ENCODE data around the gene DUSP22. TPM values are rescaled to one million over a fixed set of nuclear protein-coding genes. Genes with fewer than 3 reads are reported as not detected.

The DUSP22 gene
- total and polyA plus RNA-seq, 2 experiments from 2014 or later, result 12.8 to 36.8 TPM

DNA sequence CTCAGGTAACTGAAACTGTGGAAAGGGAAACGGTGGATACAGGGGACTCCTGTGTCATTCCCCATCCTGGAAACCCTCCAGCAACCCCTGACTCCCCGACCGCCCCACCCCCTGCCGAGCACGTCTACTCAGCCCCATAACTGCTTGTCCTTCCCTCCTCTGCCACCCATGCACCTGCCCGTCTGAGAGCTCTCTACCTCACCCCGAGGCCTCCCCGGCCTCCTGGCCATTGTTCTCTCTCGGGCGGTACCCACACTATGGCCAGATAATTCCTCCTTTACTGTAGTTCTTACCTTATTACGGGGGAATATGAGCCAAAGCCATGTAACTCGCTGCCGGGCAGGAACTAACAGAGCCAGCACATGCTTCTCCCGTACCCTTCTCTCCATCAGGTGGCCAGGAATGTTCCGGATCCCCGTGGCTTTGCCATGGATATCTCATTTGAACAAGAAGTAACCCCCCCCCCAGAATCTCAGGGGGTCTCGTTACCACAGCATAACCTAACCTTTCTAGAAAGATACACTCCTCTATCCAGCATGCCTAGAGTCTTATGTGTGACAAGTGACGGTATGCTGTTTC, 94.5 kb downstream of the DUSP22 start (continued):
- TF ChIP-seq, protein P1, sequence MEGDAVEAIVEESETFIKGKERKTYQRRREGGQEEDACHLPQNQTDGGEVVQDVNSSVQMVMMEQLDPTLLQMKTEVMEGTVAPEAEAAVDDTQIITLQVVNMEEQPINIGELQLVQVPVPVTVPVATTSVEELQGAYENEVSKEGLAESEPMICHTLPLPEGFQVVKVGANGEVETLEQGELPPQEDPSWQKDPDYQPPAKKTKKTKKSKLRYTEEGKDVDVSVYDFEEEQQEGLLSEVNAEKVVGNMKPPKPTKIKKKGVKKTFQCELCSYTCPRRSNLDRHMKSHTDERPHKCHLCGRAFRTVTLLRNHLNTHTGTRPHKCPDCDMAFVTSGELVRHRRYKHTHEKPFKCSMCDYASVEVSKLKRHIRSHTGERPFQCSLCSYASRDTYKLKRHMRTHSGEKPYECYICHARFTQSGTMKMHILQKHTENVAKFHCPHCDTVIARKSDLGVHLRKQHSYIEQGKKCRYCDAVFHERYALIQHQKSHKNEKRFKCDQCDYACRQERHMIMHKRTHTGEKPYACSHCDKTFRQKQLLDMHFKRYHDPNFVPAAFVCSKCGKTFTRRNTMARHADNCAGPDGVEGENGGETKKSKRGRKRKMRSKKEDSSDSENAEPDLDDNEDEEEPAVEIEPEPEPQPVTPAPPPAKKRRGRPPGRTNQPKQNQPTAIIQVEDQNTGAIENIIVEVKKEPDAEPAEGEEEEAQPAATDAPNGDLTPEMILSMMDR (conservative IDR thresholded peaks at IDR 0.05; ENCODE audit: low read depth in 2 of 2), result no peak
- TF ChIP-seq ZNF114 (CRISPR knock-in tag; IDR thresholded peaks at IDR 0.05) (no peak), STAT1 (IDR thresholded peaks at IDR 0.05; ENCODE audit: unreplicated experiment) (no peak), EZH2phosphoT487 (IDR thresholded peaks at IDR 0.05; ENCODE audit: unreplicated experiment) (no peak)

DNA sequence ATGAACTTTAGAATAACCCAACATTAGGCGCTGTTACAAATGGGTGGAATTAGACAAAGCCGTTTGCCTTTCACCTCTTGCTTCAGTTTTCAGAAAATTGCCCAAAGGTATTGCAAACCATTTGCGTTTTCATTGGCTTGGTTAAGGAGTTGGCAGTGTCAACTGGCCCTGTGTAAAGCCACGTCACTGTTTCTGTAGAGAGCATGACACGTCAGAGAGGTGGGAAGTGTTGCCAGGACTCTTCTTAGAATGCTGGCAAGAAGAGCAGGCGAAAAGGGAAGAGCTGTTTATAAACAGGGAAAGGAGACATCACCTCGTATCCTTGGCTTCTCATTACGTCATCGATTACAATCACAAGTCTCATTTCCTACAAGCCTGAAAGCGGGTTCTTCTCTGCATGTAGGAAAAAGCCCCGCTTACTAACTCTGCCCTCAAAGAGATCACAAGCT, 95.0 kb downstream of the DUSP22 start:
- H2AFZ ChIP-seq, result no peak overlapping the region
- no peaks in the 10 kb centered on the region for H3F3A ChIP-seq (replicated peaks; ENCODE audit: low read depth)
- Mint-ChIP-seq H3K27me3 (ENCODE audit: insufficient read depth, low read depth, poor library complexity) (peaks cover 41% of the 10 kb centered on the region), H3K36me3 (ENCODE audit: low read depth) (no peaks in the 10 kb centered on the region), H3K9me3 (no peaks in the 10 kb centered on the region), H3K4me3 (no peak overlapping the region), H3K27ac (no peak overlapping the region), H3K4me1 (no peaks in the 10 kb centered on the region)
- H3K27ac ChIP-seq (ENCODE audit: low read depth), result no peak overlapping the region
- no peaks in the 10 kb centered on the region for H3K36me3 ChIP-seq (ENCODE audit: insufficient read depth)
- H4K20me1 ChIP-seq (replicated peaks; ENCODE audit: insufficient read depth), result no peaks in the 10 kb centered on the region
- no peak overlapping the region for H3K4me3 ChIP-seq
- H3K4me2 ChIP-seq, result no peak overlapping the region
- H3K27me3 ChIP-seq (ENCODE audit: insufficient read depth), result peaks cover 38% of the 10 kb centered on the region
- no peak for DNase-seq (ENCODE audit: low spot score)
- H3K79me2 ChIP-seq (replicated peaks; ENCODE audit: insufficient read depth), result no peaks in the 10 kb centered on the region
- peaks cover 5% of the 10 kb centered on the region for H3K4me1 ChIP-seq (ENCODE audit: insufficient read depth)
- ATAC-seq, result no peak
- no peaks in the 10 kb centered on the region for H3K9me2 ChIP-seq (ENCODE audit: insufficient read depth)
- TF ChIP-seq EZH2 (IDR thresholded peaks at IDR 0.05; ENCODE audit: low read depth, unreplicated experiment) (no peak), JUNB (IDR thresholded peaks at IDR 0.05; ENCODE audit: unreplicated experiment) (no peak), CREB1 (CRISPR knock-in tag; IDR thresholded peaks at IDR 0.05; ENCODE audit: low read depth) (no peak), ZNF114 (CRISPR knock-in tag; IDR thresholded peaks at IDR 0.05) (no peak), POLR2AphosphoS5 (IDR thresholded peaks at IDR 0.05; ENCODE audit: low read depth) (no peak), ZNF331 (CRISPR knock-in tag; IDR thresholded peaks at IDR 0.05; ENCODE audit: low read depth) (no peak)
- TF ChIP-seq, protein P1 (conservative IDR thresholded peaks at IDR 0.05; ENCODE audit: low read depth in 2 of 2), result no peak
- TF ChIP-seq, protein P2, sequence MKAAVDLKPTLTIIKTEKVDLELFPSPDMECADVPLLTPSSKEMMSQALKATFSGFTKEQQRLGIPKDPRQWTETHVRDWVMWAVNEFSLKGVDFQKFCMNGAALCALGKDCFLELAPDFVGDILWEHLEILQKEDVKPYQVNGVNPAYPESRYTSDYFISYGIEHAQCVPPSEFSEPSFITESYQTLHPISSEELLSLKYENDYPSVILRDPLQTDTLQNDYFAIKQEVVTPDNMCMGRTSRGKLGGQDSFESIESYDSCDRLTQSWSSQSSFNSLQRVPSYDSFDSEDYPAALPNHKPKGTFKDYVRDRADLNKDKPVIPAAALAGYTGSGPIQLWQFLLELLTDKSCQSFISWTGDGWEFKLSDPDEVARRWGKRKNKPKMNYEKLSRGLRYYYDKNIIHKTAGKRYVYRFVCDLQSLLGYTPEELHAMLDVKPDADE (IDR thresholded peaks at IDR 0.05), result no peak
- TF ChIP-seq, protein P3, sequence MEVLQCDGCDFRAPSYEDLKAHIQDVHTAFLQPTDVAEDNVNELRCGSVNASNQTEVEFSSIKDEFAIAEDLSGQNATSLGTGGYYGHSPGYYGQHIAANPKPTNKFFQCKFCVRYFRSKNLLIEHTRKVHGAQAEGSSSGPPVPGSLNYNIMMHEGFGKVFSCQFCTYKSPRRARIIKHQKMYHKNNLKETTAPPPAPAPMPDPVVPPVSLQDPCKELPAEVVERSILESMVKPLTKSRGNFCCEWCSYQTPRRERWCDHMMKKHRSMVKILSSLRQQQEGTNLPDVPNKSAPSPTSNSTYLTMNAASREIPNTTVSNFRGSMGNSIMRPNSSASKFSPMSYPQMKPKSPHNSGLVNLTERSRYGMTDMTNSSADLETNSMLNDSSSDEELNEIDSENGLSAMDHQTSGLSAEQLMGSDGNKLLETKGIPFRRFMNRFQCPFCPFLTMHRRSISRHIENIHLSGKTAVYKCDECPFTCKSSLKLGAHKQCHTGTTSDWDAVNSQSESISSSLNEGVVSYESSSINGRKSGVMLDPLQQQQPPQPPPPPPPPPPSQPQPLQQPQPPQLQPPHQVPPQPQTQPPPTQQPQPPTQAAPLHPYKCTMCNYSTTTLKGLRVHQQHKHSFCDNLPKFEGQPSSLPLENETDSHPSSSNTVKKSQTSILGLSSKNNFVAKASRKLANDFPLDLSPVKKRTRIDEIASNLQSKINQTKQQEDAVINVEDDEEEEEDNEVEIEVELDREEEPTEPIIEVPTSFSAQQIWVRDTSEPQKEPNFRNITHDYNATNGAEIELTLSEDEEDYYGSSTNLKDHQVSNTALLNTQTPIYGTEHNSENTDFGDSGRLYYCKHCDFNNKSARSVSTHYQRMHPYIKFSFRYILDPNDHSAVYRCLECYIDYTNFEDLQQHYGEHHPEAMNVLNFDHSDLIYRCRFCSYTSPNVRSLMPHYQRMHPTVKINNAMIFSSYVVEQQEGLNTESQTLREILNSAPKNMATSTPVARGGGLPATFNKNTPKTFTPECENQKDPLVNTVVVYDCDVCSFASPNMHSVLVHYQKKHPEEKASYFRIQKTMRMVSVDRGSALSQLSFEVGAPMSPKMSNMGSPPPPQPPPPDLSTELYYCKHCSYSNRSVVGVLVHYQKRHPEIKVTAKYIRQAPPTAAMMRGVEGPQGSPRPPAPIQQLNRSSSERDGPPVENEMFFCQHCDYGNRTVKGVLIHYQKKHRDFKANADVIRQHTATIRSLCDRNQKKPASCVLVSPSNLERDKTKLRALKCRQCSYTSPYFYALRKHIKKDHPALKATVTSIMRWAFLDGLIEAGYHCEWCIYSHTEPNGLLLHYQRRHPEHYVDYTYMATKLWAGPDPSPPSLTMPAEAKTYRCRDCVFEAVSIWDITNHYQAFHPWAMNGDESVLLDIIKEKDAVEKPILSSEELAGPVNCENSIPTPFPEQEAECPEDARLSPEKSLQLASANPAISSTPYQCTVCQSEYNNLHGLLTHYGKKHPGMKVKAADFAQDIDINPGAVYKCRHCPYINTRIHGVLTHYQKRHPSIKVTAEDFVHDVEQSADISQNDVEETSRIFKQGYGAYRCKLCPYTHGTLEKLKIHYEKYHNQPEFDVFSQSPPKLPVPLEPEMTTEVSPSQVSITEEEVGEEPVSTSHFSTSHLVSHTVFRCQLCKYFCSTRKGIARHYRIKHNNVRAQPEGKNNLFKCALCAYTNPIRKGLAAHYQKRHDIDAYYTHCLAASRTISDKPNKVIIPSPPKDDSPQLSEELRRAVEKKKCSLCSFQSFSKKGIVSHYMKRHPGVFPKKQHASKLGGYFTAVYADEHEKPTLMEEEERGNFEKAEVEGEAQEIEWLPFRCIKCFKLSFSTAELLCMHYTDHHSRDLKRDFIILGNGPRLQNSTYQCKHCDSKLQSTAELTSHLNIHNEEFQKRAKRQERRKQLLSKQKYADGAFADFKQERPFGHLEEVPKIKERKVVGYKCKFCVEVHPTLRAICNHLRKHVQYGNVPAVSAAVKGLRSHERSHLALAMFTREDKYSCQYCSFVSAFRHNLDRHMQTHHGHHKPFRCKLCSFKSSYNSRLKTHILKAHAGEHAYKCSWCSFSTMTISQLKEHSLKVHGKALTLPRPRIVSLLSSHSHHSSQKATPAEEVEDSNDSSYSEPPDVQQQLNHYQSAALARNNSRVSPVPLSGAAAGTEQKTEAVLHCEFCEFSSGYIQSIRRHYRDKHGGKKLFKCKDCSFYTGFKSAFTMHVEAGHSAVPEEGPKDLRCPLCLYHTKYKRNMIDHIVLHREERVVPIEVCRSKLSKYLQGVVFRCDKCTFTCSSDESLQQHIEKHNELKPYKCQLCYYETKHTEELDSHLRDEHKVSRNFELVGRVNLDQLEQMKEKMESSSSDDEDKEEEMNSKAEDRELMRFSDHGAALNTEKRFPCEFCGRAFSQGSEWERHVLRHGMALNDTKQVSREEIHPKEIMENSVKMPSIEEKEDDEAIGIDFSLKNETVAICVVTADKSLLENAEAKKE (CRISPR knock-in tag; IDR thresholded peaks at IDR 0.05), result no peak
